Endothelial cell of umbilical vein (primary cell): ENCODE data around the gene SYNPO. TPM values are rescaled to one million over a fixed set of nuclear protein-coding genes. Genes with fewer than 3 reads are reported as not detected.

Source experiments
- BruUV-seq: library from RNA; stranded (reverse); fragments of 400-500 nt; replicated peaks from 2 replicates; lab custom pipeline; 2021; lab: Mats Ljungman, UMichigan
- CTCF ChIA-PET: fragments of 300-600, 350-600 bp; sonication (Branson Sonifier 250); formaldehyde crosslinking; loops from one replicate; lab custom pipeline; 2021; ENCODE audit warnings: antibody characterized with exemption, inconsistent platforms; lab: Charles Lee
- POLR2A ChIA-PET: fragments of 300-600, 350-600 bp; sonication (Branson Sonifier 250); formaldehyde crosslinking; loops from one replicate; lab custom pipeline; 2021; ENCODE audit warnings: antibody characterized with exemption, inconsistent platforms; lab: Charles Lee
- DNase-seq: peaks from one replicate; pipeline ENCODE4 v3.0.0-alpha.2; 2011; ENCODE audit warnings: low read depth, low spot score
- FAIRE-seq: peaks from 2 replicates; lab custom pipeline; 2011; peaks lifted over from hg19 to GRCh38; lab: Jason Lieb, UNC
- H2AFZ ChIP-seq: 2 replicates; pipeline ENCODE4 v1.6.0; 2012; ENCODE audit warnings: low read depth, low read length, control low read depth, inconsistent platforms
- H3K27ac ChIP-seq: 2 replicates; pipeline ENCODE4 v1.5.1; 2011; ENCODE audit warnings: low read depth, mild to moderate bottlenecking, control low read depth, low read length, moderate library complexity; ENCODE audit not compliant: insufficient read depth
- H3K27me3 ChIP-seq, 2 experiments: 2 replicates each; pipeline versions ENCODE4 v1.6.0 to v1.6.1; 2011; ENCODE audit warnings: low read length in 2 of 2, mixed read lengths in 1 of 2; ENCODE audit not compliant: control insufficient read depth in 2 of 2, insufficient read depth in 2 of 2
- H3K36me3 ChIP-seq, 2 experiments: 2 replicates in 1 of 2; 3 replicates in 1 of 2; pipeline ENCODE4 v1.5.1; 2011; ENCODE audit warnings: low read length in 2 of 2, mild to moderate bottlenecking in 1 of 2, moderate library complexity in 1 of 2; ENCODE audit not compliant: control insufficient read depth in 2 of 2, insufficient read depth in 2 of 2; ENCODE audit errors: extremely low read depth in 1 of 2
- H3K4me1 ChIP-seq: 3 replicates; pipeline ENCODE4 v1.5.1; 2011; ENCODE audit warnings: mild to moderate bottlenecking, low read length; ENCODE audit not compliant: control insufficient read depth, insufficient read depth; ENCODE audit errors: extremely low read depth
- H3K4me2 ChIP-seq: 2 replicates; pipeline ENCODE4 v1.6.1; 2011; ENCODE audit warnings: low read length, control low read depth, mixed read lengths; ENCODE audit not compliant: insufficient read depth
- H3K4me3 ChIP-seq, 3 experiments: fragments of 200-600 bp in 1 of 3; sonication (generic), shearing (Covaris generic) in 1 of 3; replicated peaks in 1 of 3; 2 replicates each; pipeline ENCODE4 v1.5.1; 2011 to 2016; ENCODE audit warnings: control low read depth in 3 of 3, low read length in 3 of 3, mild to moderate bottlenecking in 2 of 3, inconsistent platforms in 1 of 3, low read depth in 1 of 3, moderate library complexity in 1 of 3; ENCODE audit not compliant: insufficient read depth in 1 of 3
- H3K79me2 ChIP-seq: 2 replicates; pipeline ENCODE4 v1.6.0; 2012; ENCODE audit warnings: low read length, inconsistent platforms; ENCODE audit not compliant: control insufficient read depth, insufficient read depth
- H3K9ac ChIP-seq: replicated peaks from 2 replicates; pipeline ENCODE3; 2011; ENCODE audit warnings: low read length, control low read depth; ENCODE audit not compliant: insufficient read depth; ENCODE audit errors: extremely low read depth
- H3K9me1 ChIP-seq: replicated peaks from 3 replicates; pipeline ENCODE4 v1.6.0; 2011; ENCODE audit warnings: mild to moderate bottlenecking, low read length; ENCODE audit not compliant: control insufficient read depth, insufficient read depth; ENCODE audit errors: extremely low read depth
- H3K9me3 ChIP-seq: replicated peaks from 2 replicates; pipeline ENCODE4 v1.5.1; 2012; ENCODE audit warnings: low read length, inconsistent platforms; ENCODE audit not compliant: control insufficient read depth, insufficient read depth
- H4K20me1 ChIP-seq: replicated peaks from 2 replicates; pipeline ENCODE3; 2011; ENCODE audit warnings: mild to moderate bottlenecking, low read length; ENCODE audit not compliant: control insufficient read depth, insufficient read depth; ENCODE audit errors: extremely low read depth
- CTCF ChIP-seq, 2 donors: IDR thresholded peaks; 1 replicate in 1 of 2; 2 replicates in 1 of 2; pipeline ENCODE4 v1.5.1; 2011; ENCODE audit warnings: low read length in 2 of 2, mild to moderate bottlenecking in 2 of 2, moderate library complexity in 2 of 2, control low read depth in 1 of 2, inconsistent platforms in 1 of 2, low read depth in 1 of 2; ENCODE audit not compliant: insufficient read depth in 1 of 2; ENCODE audit errors: extremely low read depth in 1 of 2
- EZH2 ChIP-seq: IDR thresholded peaks from 2 replicates; pipeline ENCODE4 v1.6.1; 2012; ENCODE audit warnings: borderline replicate concordance, low read depth, mild to moderate bottlenecking, moderate library complexity, low read length, inconsistent platforms; ENCODE audit not compliant: severe bottlenecking
- FOS ChIP-seq: IDR thresholded peaks from 2 replicates; pipeline ENCODE4 v1.6.1; 2011; ENCODE audit warnings: mild to moderate bottlenecking, low read length, moderate library complexity, borderline replicate concordance; ENCODE audit not compliant: insufficient read depth
- GATA2 ChIP-seq: IDR thresholded peaks from 2 replicates; pipeline ENCODE4 v1.7.0; 2011; ENCODE audit warnings: low read depth, mild to moderate bottlenecking, moderate library complexity, mixed read lengths, low read length; ENCODE audit not compliant: insufficient read length, insufficient read depth
- JUN ChIP-seq: IDR thresholded peaks from 2 replicates; pipeline ENCODE4 v1.6.1; 2011; ENCODE audit warnings: borderline replicate concordance, low read depth; ENCODE audit not compliant: insufficient read length, insufficient read depth
- MAX ChIP-seq: IDR thresholded peaks from 2 replicates; pipeline ENCODE4 v1.6.1; 2011; ENCODE audit not compliant: insufficient read depth, insufficient read length
- MYC ChIP-seq: IDR thresholded peaks from one replicate; pipeline ENCODE4 v1.6.1; 2011; ENCODE audit warnings: mild to moderate bottlenecking, low read depth, low read length
- POLR2A ChIP-seq: IDR thresholded peaks from 2 replicates; pipeline ENCODE4 v1.6.1; 2012; ENCODE audit warnings: low read depth, mild to moderate bottlenecking, control low read depth, low read length
- POLR2AphosphoS5 ChIP-seq: IDR thresholded peaks from 2 replicates; pipeline ENCODE4 v1.6.1; 2012; ENCODE audit warnings: low read depth, mild to moderate bottlenecking, control low read depth, low read length, moderate library complexity; ENCODE audit not compliant: insufficient read depth
- dilution Hi-C: fragments of 300-500 bp; cut with MboI; formaldehyde crosslinking; loops from one replicate; pipeline ENCODE4 v1.15.0; 2019; ENCODE audit warnings: low sequenced_read_pairs; ENCODE audit not compliant: extremely low pct_ligation_motif_present
- intact Hi-C: fragments of 100-400 bp; cut with micrococcal nuclease; formaldehyde crosslinking; loops from one replicate; pipeline ENCODE4 v1.10.0; 2022
- polyA plus RNA-seq, 4 experiments: library from polyadenylated mRNA; depleted of rRNA in 3 of 4; stranded (reverse) in 3 of 4; unstranded in 1 of 4; fragments of >200 nt; gene quantifications; 2 replicates each; pipeline versions ENCODE4 v1.2.1 to v1.2.3, GENCODE V29; 2011 to 2012; ENCODE audit warnings: missing spikeins in 1 of 4
- total RNA-seq: library from RNA; stranded (reverse); gene quantifications from 2 replicates; pipeline ENCODE4 v1.2.3, GENCODE V29; 2021

SYNPO gene
- total and polyA plus RNA-seq, 2 donors (not counting 3 experiments of a cell fraction or from before 2014, with no cell fraction given), result 68.4 to 121 TPM

- no peak overlapping the region for H3K27ac ChIP-seq
- dilution Hi-C loops (no loop called here), intact Hi-C loops (no loop called here)
- H3K9me1 ChIP-seq, result no peaks in the 10 kb centered on the region
- H2AFZ ChIP-seq, result no peak overlapping the region
- CTCF ChIA-PET, result interaction anchor here (1.2 kb wide), 1 partner anchor 12 kb away, joined by 4 read pairs; no protein-coding TSS in a partner anchor
- BruUV-seq, result no TSS peak
- H3K79me2 ChIP-seq, result no peaks in the 10 kb centered on the region
- no peak for DNase-seq
- no peaks in the 10 kb centered on the region for H4K20me1 ChIP-seq
- no peak overlapping the region for H3K9ac ChIP-seq
- H3K36me3 ChIP-seq, result no peaks in the 10 kb centered on the region
- no peak for FAIRE-seq
- no peak overlapping the region for H3K4me3 ChIP-seq
- POLR2A ChIA-PET, result no interaction called here
- no peak overlapping the region for H3K4me2 ChIP-seq
- TF ChIP-seq MYC (no peak), POLR2AphosphoS5 (no peak), CTCF (IDR thresholded peaks at IDR 0.05; ENCODE audit: extremely low read depth in 1 of 2, insufficient read depth in 1 of 2, low read depth in 1 of 2, low read length in 2 of 2) (no peak), FOS (no peak), GATA2 (no peak), EZH2 (no peak), MAX (no peak), POLR2A (no peak), JUN (no peak)
- H3K9me3 ChIP-seq, result no peaks in the 10 kb centered on the region
- H3K4me1 ChIP-seq, result peaks cover 42% of the 10 kb centered on the region
- no peaks in the 10 kb centered on the region for H3K27me3 ChIP-seq
Observed at GRCh38 chr5:150614661-150615060, 25.8 kb upstream of the SYNPO start.
